Measurements from ENCODE around the gene VTA1.

The VTA1 gene

GRCh38 chr6:142240179-142240578 lies 93.1 kb downstream of the VTA1 start:
- no peaks in the 10 kb centered on the region for H3K4me1 ChIP-seq
- no peak overlapping the region for H3K27ac ChIP-seq
- no peaks in the 10 kb centered on the region for H3K36me3 ChIP-seq
- no peak overlapping the region for H3K4me3 ChIP-seq
- no peaks in the 10 kb centered on the region for H3K9me3 ChIP-seq
- intact Hi-C loops (cut with DNase I; ENCODE audit: low total_unique reads) = no loop called here
- no peak for DNase-seq
- no peak for TF ChIP-seq CTCF (IDR thresholded peaks at IDR 0.05)
- H3K27me3 ChIP-seq = no peaks in the 10 kb centered on the region

- no peaks in the 10 kb centered on the region for H3K36me3 ChIP-seq
- H3K27ac ChIP-seq = no peak overlapping the region
- H3K4me1 ChIP-seq = no peaks in the 10 kb centered on the region
- DNase-seq = no peak
- no peak for TF ChIP-seq CTCF (IDR thresholded peaks at IDR 0.05)
- H3K27me3 ChIP-seq = no peaks in the 10 kb centered on the region
- no peak overlapping the region for H3K4me3 ChIP-seq
- intact Hi-C loops (cut with DNase I; ENCODE audit: low total_unique reads) = no loop called here
- H3K9me3 ChIP-seq = no peaks in the 10 kb centered on the region
Observed at GRCh38 chr6:142241061-142241460, 94.0 kb downstream of the VTA1 start.

- no peaks in the 10 kb centered on the region for H3K9me3 ChIP-seq
- H3K27me3 ChIP-seq = no peaks in the 10 kb centered on the region
- no peaks in the 10 kb centered on the region for H3K4me1 ChIP-seq
- no peak overlapping the region for H3K27ac ChIP-seq
- no peaks in the 10 kb centered on the region for H3K36me3 ChIP-seq
- no peak overlapping the region for H3K4me3 ChIP-seq
- DNase-seq = no peak
- no peak for TF ChIP-seq CTCF (IDR thresholded peaks at IDR 0.05)
- intact Hi-C loops (cut with DNase I; ENCODE audit: low total_unique reads) = no loop called here
Observed at GRCh38 chr6:142242269-142242668, 95.2 kb downstream of the VTA1 start.

- no peaks in the 10 kb centered on the region for H3K9me3 ChIP-seq
- intact Hi-C loops (cut with DNase I; ENCODE audit: low total_unique reads) = no loop called here
- H3K27me3 ChIP-seq = no peaks in the 10 kb centered on the region
- no peak for DNase-seq
- no peaks in the 10 kb centered on the region for H3K36me3 ChIP-seq
- no peaks in the 10 kb centered on the region for H3K4me1 ChIP-seq
- H3K4me3 ChIP-seq = no peak overlapping the region
- H3K27ac ChIP-seq = no peak overlapping the region
- no peak for TF ChIP-seq CTCF (IDR thresholded peaks at IDR 0.05)
Observed at GRCh38 chr6:142246960-142247359, 99.9 kb downstream of the VTA1 start.

GRCh38 chr6:142249266-142249665 lies 102.2 kb downstream of the VTA1 start:
- no peak overlapping the region for H3K4me3 ChIP-seq
- DNase-seq = no peak
- H3K27ac ChIP-seq = no peak overlapping the region
- no peak for TF ChIP-seq CTCF (IDR thresholded peaks at IDR 0.05)
- H3K27me3 ChIP-seq = no peaks in the 10 kb centered on the region
- no peaks in the 10 kb centered on the region for H3K36me3 ChIP-seq
- no peaks in the 10 kb centered on the region for H3K4me1 ChIP-seq
- H3K9me3 ChIP-seq = no peaks in the 10 kb centered on the region
- intact Hi-C loops (cut with DNase I; ENCODE audit: low total_unique reads) = no loop called here

GRCh38 chr6:142251930-142252445 lies 104.9 kb downstream of the VTA1 start:
- Histone ChIP-seq H3K36me3 (no peaks in the 10 kb centered on the region), H3K4me1 (peaks cover 0 to 14% (median 5%) of the 10 kb centered on the region in 4 donors), H3K27ac (no peak overlapping the region), H3K27me3 (no peaks in the 10 kb centered on the region), H3K4me3 (no peak overlapping the region), H3K9me3 (no peaks in the 10 kb centered on the region)
- intact Hi-C loops (cut with DNase I; ENCODE audit: low total_unique reads) = loop anchor here (5.0 kb wide), 1 partner anchor 195 kb away; no protein-coding TSS in a partner anchor
- no peak for TF ChIP-seq CTCF (IDR thresholded peaks at IDR 0.05)
- no peak for DNase-seq
